Left renal cortex interstitium (tissue), 4 donors: Measurements from ENCODE around the gene CCDC92. TPM values are rescaled to one million over a fixed set of nuclear protein-coding genes. Genes with fewer than 3 reads are reported as not detected.
A peak's percentile ranks its signal among the peaks of the same experiment; 100 is the strongest.

Experiments
- DNase-seq, 4 donors: peaks; one replicate each; pipeline ENCODE4 v3.0.0-alpha.2; 2013; ENCODE audit warnings: low read depth in 4 of 4, low spot score in 2 of 4, missing footprints in 1 of 4
- polyA plus RNA-seq, 4 donors: library from polyadenylated mRNA; unstranded; fragments of 120-200 nt; gene quantifications; one replicate each; pipeline ENCODE4 v1.2.1, GENCODE V29; 2013; ENCODE audit not compliant: insufficient read length in 4 of 4

Gene CCDC92
- 10 to 100 TPM; 40.8 to 58.6 (median 48.9) TPM for polyA plus RNA-seq

- DNase-seq = peak in 3 of 4 donors; percentile 82 to 88 (median 82)
These were observed at the start of gene CCDC92, which contains the start of gene ZNF664 for GRCh38 chr12:123972457-123973401. Gene CCDC92, minus strand, starts transcription at chr12:123972831. Its CDS starts 28,526 bp downstream, at chr12:123944305. Gene ZNF664, plus strand, starts transcription at chr12:123973215. Its CDS starts 38,930 bp downstream, at chr12:124012145.

- no peak for DNase-seq
These were observed 49.5 kb upstream of the CCDC92 start for GRCh38 chr12:124022161-124022560.

- no peak for DNase-seq
These were observed 48.4 kb upstream of the CCDC92 start for GRCh38 chr12:124021007-124021406.

- DNase-seq = no peak
These were observed 47.9 kb upstream of the CCDC92 start for GRCh38 chr12:124020514-124020949.

- no peak for DNase-seq
These were observed 46.5 kb upstream of the CCDC92 start for GRCh38 chr12:124019115-124019514.

- no peak for DNase-seq
These were observed 45.9 kb upstream of the CCDC92 start for GRCh38 chr12:124018539-124018938.

GRCh38 chr12:124017064-124017463 is 44.4 kb upstream of the CCDC92 start:
- no peak for DNase-seq

GRCh38 chr12:124015494-124016461 is 43.1 kb upstream of the CCDC92 start:
- DNase-seq = no peak

- no peak for DNase-seq
These were observed 40.4 kb upstream of the CCDC92 start for GRCh38 chr12:124013073-124013472.

- no peak for DNase-seq
These were observed 38.9 kb upstream of the CCDC92 start for GRCh38 chr12:124011435-124012115.

GRCh38 chr12:124010687-124011086 is 38.1 kb upstream of the CCDC92 start:
- no peak for DNase-seq

GRCh38 chr12:124009781-124010180 is 37.1 kb upstream of the CCDC92 start:
- DNase-seq = no peak

GRCh38 chr12:124008595-124008994 is 36.0 kb upstream of the CCDC92 start:
- DNase-seq = no peak

GRCh38 chr12:124007826-124008570 is 35.4 kb upstream of the CCDC92 start:
- no peak for DNase-seq

GRCh38 chr12:124006846-124007713 is 34.4 kb upstream of the CCDC92 start:
- no peak for DNase-seq

GRCh38 chr12:124006085-124006845 is 33.6 kb upstream of the CCDC92 start:
- DNase-seq = no peak

GRCh38 chr12:124004233-124004875 is 31.7 kb upstream of the CCDC92 start:
- DNase-seq = no peak
